GM23248 (cell line): ENCODE measurements around the gene HYAL4.

Experiments
- EZH2 ChIP-seq: fragments of 200-600 bp; sonication (generic); IDR thresholded peaks from 2 replicates; pipeline ENCODE4 v1.6.1; 2018; ENCODE audit warnings: antibody characterized with exemption, mild to moderate bottlenecking; ENCODE audit not compliant: insufficient read depth, poor library complexity, severe bottlenecking
- EZH2phosphoT487 ChIP-seq: fragments of 200-600 bp; sonication (generic); IDR thresholded peaks from 2 replicates; pipeline ENCODE4 v1.6.1; 2018; ENCODE audit warnings: antibody characterized with exemption, moderate library complexity, mild to moderate bottlenecking, low read depth; ENCODE audit not compliant: insufficient read depth

DNA sequence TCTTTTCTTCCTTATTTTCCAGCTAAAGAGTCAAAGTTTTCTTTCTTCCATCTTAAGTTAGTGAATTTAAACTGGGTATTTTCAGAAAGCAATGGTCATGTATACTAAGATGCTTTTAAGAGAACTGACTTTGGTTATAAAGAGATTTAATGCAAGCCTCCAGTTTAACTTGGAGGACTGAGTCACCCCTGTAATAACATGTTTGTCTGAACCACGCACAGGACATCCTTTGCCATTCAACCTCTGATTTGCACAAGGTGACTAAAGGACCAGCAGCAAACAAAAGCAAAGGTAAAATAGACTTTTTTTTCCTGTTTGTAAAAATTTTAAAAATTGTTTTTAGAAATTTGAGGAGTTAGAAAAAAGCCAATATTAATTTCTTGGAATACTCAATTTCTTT, 2.9 kb downstream of the HYAL4 start:
- TF ChIP-seq EZH2 (no peak), EZH2phosphoT487 (no peak)
